HT-29 (cell line): ENCODE data around the gene SCPEP1. TPM values are rescaled to one million over a fixed set of nuclear protein-coding genes. Genes with fewer than 3 reads are reported as not detected.

Source experiments
- DNase-seq: peaks from one replicate; pipeline ENCODE4 v3.0.0-alpha.2; 2015; ENCODE audit warnings: low spot score
- total RNA-seq: library from RNA; depleted of rRNA; stranded (reverse); fragments of >200 nt; shearing (Covaris generic); gene quantifications from 2 replicates; pipeline ENCODE4 v1.2.3, GENCODE V29; 2014

The SCPEP1 gene
- total RNA-seq, 1 experiment from 2014 or later, result 4.8 TPM

GRCh38 chr17:57001541-57001940 is 23.6 kb downstream of the SCPEP1 start:
- DNase-seq, result peak; percentile 26

DNA sequence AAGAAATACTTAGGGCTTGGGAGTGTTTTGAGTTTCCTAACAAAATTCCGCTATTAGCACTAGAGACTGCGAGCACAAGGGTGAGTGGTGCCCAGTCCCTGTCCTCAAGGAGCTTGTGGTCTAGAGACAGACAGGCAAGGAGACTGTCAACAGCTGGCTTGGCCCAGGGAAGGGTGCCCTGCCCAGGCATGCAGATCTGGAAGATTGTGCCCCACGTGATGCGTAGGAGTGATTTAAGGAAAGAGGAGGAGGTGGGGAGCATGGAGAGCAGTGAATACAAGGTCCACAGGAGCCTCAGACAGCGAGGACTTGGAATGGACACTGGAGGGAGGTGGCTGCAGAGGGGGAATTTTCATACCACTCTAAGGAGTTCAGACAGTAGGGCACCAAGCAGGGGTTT is 25.0 kb downstream of the SCPEP1 start:
- no peak for DNase-seq

DNA sequence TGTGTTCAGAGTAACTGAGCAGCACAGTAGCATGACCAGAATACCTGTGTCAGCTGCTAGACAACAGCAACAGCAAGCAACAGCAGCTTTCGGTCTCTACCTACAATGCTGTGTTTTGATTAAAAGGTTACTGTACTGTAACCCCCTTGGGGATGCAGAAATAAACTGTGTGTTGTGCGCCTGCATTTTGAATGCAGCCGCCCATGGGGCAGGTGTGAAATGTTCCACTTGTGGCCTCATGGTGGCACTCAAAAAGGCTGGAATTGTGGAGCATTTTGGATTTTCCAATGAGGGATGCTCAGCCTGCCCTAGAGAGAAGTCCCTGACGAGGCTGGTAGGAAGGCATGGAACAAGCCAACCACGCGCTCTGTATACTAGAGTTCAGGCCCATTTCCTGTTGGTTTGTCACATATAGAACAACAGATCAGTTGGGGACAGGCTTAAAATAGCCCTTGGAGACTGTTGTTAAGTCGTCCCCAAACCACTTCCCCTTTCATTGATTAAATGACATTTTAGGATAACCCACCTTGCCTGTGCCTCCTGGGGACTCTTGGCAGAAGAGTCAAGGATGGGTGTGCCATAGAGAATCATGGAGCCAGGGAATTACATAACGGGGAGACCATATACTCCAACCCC is 27.1 kb downstream of the SCPEP1 start:
- peak; percentile 57 for DNase-seq

- no peak for DNase-seq
Observed at GRCh38 chr17:57006040-57006439, 28.1 kb downstream of the SCPEP1 start.

GRCh38 chr17:57008958-57009357 is 31.0 kb downstream of the SCPEP1 start:
- no peak for DNase-seq

DNA sequence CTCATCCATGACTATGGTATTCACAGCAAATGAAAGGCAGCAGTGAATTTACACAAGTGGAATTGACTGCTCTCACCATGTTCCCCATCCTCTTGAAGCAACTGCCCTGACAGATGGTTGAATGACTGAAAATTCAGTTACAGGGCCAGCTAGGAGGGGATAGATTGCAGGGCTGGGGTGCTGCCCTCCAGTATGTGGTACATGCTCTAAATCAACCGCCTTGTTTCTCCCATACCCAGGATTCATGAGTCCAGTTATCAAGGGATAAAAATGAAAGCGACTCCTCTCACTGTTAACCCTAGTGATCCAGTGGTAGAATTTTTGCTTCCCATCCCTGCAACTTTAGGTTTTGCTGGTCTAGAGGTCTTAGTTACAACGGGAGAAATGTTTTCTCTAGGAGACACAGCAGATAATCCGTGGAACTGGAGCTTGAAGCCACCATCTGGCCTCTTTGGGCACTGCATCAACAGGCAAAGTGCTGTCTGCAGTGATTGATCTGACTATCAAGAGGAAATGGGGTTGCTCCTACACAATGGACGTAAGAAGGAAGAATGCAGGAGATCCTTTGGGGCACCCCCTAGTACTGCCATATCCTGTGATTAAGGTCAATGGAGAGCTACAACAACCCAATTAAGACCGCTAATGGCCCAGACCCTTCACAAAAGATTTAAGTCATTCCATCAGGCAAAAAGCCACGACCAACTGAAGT is 32.0 kb downstream of the SCPEP1 start:
- DNase-seq, result peak; percentile 71

- no peak for DNase-seq
Observed at GRCh38 chr17:57010487-57010886, 32.6 kb downstream of the SCPEP1 start.

GRCh38 chr17:57011491-57012015 is 33.6 kb downstream of the SCPEP1 start:
- no peak for DNase-seq

DNA sequence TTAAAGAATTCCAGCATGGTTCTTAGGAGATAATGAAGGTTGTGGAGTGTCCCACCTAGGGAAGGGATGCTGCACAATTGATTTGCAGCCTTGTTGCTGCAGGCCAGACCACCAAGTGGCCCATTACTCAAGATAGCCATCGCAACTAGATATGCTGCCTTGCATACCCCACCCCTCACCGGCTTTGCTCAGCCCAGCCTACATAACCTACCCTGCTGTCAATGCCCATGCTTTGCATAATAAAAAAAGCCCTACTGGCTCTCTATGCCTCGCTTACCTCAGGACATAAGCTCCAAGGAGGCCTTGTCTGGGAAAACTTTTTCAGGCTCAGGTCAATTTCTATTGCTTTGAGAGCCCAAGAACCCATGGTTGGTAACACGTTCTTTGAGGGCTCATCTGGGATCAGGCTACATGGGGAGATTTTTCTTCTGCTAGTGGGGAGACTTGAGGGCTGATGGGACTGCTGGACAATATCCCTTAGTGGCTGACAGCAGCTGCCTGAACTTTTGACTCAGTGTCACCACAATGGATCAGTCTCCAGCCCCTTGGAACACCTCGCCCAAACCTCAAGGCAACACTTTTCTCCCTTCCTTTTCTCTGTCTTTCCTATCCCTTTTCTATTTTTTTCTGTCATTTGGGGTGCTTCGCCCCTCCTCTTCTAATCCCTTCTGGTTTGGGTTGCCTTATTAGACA is 38.3 kb downstream of the SCPEP1 start:
- no peak for DNase-seq

GRCh38 chr17:57016764-57017116 is 38.8 kb downstream of the SCPEP1 start:
- DNase-seq, result peak; percentile 11

DNA sequence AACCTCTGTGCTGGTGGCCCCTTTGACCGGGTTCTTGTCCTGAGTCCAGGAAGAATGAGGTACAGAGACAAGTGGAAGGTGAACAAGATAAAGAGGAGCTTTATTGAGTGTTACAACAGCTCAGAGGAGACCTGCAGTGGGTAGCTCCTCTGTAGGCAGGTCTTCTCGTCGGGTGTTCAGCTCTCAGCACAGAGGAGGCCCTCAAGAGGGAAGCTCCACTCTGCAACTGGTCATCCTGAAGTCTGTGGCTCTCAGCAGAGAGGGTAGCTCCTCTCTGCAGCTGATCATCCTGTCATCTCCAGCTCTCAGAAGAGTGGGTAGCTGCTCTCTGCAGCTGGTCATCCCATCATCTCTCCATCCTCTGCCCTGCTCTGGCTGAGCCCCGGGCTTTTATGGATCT is 39.7 kb downstream of the SCPEP1 start:
- DNase-seq, result no peak

DNA sequence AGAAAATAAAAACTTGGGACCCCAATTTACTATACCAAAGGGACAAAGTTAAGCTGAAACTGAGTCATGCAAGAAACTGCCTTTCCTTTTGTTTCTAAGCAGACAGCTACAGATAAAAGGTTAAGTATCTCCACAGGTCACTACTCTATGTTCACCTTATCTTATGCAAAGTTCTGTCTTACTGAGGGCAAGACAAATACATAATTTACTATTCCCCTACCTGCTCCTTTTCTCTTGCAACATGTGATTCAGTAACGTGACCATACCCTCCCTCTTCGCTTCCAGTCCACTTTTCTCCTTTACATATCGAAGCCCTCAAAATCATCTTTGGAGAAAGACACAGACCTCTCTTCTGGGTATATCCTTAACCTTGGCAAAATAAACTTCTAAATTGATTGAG is 42.3 kb downstream of the SCPEP1 start:
- no peak for DNase-seq

- peak; percentile 54 for DNase-seq
Observed at GRCh38 chr17:57021226-57021940, 43.5 kb downstream of the SCPEP1 start.

- no peak for DNase-seq
Observed at GRCh38 chr17:57025876-57026275, 47.9 kb downstream of the SCPEP1 start.

DNA sequence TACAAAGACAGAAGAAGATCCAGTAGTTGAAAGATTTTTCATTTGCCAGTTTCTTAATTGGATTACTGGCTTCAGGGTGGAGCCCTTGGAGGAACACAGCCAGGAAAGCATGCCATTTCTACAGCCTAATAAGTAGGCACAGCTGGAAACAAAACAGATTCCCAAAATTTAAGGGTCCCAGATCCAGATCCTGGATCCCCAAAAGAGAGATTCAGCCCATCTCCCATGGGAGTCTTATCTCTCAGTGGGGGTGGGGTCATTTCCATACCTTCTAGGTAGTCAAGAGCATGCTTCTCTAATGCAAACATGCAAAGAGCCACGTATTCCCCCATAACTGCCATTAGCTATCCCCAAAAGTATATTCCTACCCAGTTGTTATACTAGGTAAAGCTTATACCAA is 49.9 kb downstream of the SCPEP1 start:
- no peak for DNase-seq

GRCh38 chr17:57032343-57032742 is 54.4 kb downstream of the SCPEP1 start:
- DNase-seq, result peak; percentile 19

- peak; percentile 75 for DNase-seq
Observed at GRCh38 chr17:57033296-57033695, 55.4 kb downstream of the SCPEP1 start.

- no peak for DNase-seq
Observed at GRCh38 chr17:57034807-57035754, 57.1 kb downstream of the SCPEP1 start.

GRCh38 chr17:57035971-57036481 is 58.1 kb downstream of the SCPEP1 start:
- DNase-seq, result peak; percentile 59

- no peak for DNase-seq
Observed at GRCh38 chr17:57037411-57037810, 59.5 kb downstream of the SCPEP1 start.

- no peak for DNase-seq
Observed at GRCh38 chr17:57038486-57038885, 60.6 kb downstream of the SCPEP1 start.
